ENCODE data around the gene RTEL1.

Gene RTEL1

DNA sequence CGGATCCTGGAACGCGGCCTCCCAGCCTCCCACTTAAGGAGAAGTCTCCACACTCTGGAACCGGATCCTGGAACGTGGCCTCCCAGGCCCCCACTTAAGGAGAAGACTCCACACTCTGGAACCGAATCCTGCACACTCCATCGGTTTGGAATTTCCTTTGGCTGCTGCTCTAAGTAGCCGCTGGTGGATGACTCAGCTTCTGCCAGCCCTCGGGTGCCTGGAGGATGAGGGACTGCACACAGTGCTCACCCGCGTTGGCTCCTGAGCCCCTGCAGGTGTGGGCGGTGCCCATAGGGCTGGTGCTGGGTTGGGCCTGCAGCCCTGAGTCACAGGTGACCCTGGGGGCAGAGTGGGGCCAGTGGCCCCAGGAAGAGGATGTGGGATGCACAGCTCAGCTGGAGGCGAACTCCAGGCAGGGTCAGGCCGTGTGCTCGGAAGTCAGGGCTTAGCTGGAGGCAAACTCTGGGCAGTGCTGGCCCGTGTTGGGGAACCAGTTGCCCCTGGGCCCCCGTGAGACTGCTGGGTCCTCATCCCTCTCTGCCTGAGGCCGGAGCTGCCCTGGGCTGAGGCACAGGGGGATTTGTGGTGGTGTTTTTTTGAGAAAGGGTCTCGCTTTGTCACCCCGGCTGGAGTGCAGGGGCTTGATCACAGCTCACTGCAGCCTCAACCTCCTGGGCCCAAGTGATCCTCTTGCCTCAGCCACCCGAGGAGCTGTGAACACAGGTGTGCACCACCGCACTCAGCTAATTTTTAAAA, 24.4 kb downstream of the RTEL1 start:
- Histone ChIP-seq H3K36me3 (ENCODE audit: insufficient read depth, low read length) (peaks cover 20% of the 10 kb centered on the region), H2AFZ (ENCODE audit: low read length) (no peak overlapping the region), H3K4me2 (ENCODE audit: low read length) (no peak overlapping the region), H3K9ac (ENCODE audit: low read length) (no peak overlapping the region), H3K27me3 (ENCODE audit: insufficient read depth, low read length) (no peaks in the 10 kb centered on the region), H3K4me3 (ENCODE audit: low read depth, low read length, poor library complexity, severe bottlenecking) (no peak overlapping the region), H3K4me1 (ENCODE audit: insufficient read depth, low read length, severe bottlenecking) (no peaks in the 10 kb centered on the region), H4K20me1 (ENCODE audit: insufficient read depth, low read length) (no peaks in the 10 kb centered on the region), H3K79me2 (ENCODE audit: insufficient read depth, low read length) (no peaks in the 10 kb centered on the region), H3F3A (ENCODE audit: insufficient read depth, low read length) (no peaks in the 10 kb centered on the region), H3K27ac (ENCODE audit: low read depth, low read length, poor library complexity, severe bottlenecking) (no peak overlapping the region), H3K9me3 (ENCODE audit: low read length) (no peaks in the 10 kb centered on the region), H3K9me2 (ENCODE audit: low read depth, low read length) (no peaks in the 10 kb centered on the region)
- no peak for TF ChIP-seq EZH2 (IDR thresholded peaks at IDR 0.05; ENCODE audit: borderline replicate concordance, low read length)
- TF ChIP-seq, protein P1, sequence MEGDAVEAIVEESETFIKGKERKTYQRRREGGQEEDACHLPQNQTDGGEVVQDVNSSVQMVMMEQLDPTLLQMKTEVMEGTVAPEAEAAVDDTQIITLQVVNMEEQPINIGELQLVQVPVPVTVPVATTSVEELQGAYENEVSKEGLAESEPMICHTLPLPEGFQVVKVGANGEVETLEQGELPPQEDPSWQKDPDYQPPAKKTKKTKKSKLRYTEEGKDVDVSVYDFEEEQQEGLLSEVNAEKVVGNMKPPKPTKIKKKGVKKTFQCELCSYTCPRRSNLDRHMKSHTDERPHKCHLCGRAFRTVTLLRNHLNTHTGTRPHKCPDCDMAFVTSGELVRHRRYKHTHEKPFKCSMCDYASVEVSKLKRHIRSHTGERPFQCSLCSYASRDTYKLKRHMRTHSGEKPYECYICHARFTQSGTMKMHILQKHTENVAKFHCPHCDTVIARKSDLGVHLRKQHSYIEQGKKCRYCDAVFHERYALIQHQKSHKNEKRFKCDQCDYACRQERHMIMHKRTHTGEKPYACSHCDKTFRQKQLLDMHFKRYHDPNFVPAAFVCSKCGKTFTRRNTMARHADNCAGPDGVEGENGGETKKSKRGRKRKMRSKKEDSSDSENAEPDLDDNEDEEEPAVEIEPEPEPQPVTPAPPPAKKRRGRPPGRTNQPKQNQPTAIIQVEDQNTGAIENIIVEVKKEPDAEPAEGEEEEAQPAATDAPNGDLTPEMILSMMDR (IDR thresholded peaks at IDR 0.05; ENCODE audit: low read length): no peak

DNA sequence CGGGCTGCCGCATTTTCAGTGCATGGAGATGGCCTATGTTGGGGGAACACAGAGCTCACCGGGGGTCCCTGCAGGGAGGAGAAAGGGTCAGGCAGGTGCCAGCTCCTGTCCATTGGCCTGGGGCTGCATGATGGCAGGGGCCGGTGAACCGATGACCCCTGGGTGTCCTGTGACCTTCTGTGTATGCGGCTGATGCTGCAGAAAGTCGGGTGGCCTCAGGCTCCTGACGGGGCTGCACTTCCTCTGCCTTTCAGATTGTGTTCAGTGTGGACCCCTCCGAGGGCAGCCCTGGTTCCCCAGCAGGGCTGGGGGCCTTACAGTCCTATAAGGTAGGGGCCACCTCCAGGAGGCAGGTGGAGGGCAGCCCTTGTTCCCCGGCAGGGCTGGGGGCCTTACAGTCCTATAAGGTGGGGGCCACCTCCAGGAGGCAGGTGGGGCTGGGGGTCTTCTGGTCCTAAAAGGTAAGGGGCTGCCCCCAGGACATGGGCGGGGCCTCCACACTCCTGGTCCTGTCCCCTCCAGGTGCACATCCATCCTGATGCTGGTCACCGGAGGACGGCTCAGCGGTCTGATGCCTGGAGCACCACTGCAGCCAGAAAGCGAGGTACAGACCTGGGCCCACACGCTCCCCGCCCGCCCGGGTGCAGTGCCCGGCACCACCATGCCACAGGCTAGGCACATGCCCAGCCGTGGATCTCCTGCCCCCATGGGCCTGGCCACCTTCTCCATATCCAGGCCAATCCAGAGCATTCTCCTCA, 27.3 kb downstream of the RTEL1 start:
- Histone ChIP-seq H3K4me2 (ENCODE audit: low read length) (no peak overlapping the region), H2AFZ (ENCODE audit: low read length) (no peak overlapping the region), H3K9me3 (ENCODE audit: low read length) (no peaks in the 10 kb centered on the region), H3K9me2 (ENCODE audit: low read depth, low read length) (no peaks in the 10 kb centered on the region), H3K79me2 (ENCODE audit: insufficient read depth, low read length) (no peaks in the 10 kb centered on the region), H3F3A (ENCODE audit: insufficient read depth, low read length) (no peaks in the 10 kb centered on the region), H3K27me3 (ENCODE audit: insufficient read depth, low read length) (no peaks in the 10 kb centered on the region; the same call in 1 of the 2 replicates), H3K27ac (ENCODE audit: low read depth, low read length, poor library complexity, severe bottlenecking) (no peak overlapping the region), H3K36me3 (ENCODE audit: insufficient read depth, low read length) (peaks cover 15% of the 10 kb centered on the region), H3K4me3 (ENCODE audit: low read depth, low read length, poor library complexity, severe bottlenecking) (no peak overlapping the region), H4K20me1 (ENCODE audit: insufficient read depth, low read length) (no peaks in the 10 kb centered on the region), H3K4me1 (ENCODE audit: insufficient read depth, low read length, severe bottlenecking) (no peaks in the 10 kb centered on the region), H3K9ac (ENCODE audit: low read length) (no peak overlapping the region)
- TF ChIP-seq, protein P1 (IDR thresholded peaks at IDR 0.05; ENCODE audit: low read length): no peak
- no peak for TF ChIP-seq EZH2 (IDR thresholded peaks at IDR 0.05; ENCODE audit: borderline replicate concordance, low read length)

DNA sequence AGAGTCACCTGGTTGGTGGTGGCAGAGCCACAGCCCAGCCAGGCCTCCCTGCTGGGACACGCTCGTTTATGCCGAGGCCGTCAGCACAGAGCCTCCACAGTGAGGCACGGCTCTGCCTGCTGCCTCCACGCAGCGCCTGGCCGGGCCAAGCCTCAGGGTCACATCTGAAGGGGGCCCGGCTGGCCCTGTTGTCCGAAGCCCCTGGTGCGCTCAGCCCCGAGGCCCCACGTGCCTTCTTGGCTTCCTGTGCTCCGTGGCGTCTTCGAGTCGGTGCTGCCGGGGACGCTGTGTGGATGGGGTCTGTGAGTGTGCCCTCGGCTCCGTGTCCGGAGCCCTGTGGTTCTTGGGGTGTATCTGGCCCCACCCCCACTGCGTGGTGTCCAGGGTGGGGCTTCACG, 28.0 kb downstream of the RTEL1 start:
- no peaks in the 10 kb centered on the region for H4K20me1 ChIP-seq (ENCODE audit: insufficient read depth, low read length)
- no peaks in the 10 kb centered on the region for H3K9me2 ChIP-seq (ENCODE audit: low read depth, low read length)
- peaks cover 15% of the 10 kb centered on the region for H3K36me3 ChIP-seq (ENCODE audit: insufficient read depth, low read length)
- TF ChIP-seq, protein P1 (IDR thresholded peaks at IDR 0.05; ENCODE audit: low read length): no peak
- no peak for TF ChIP-seq EZH2 (IDR thresholded peaks at IDR 0.05; ENCODE audit: borderline replicate concordance, low read length)
- H3K27ac ChIP-seq (ENCODE audit: low read depth, low read length, poor library complexity, severe bottlenecking): no peak overlapping the region
- no peak overlapping the region for H3K4me2 ChIP-seq (ENCODE audit: low read length)
- H3K9me3 ChIP-seq (ENCODE audit: low read length): no peaks in the 10 kb centered on the region
- H3F3A ChIP-seq (ENCODE audit: insufficient read depth, low read length): no peaks in the 10 kb centered on the region
- no peak overlapping the region for H3K4me3 ChIP-seq (ENCODE audit: low read depth, low read length, poor library complexity, severe bottlenecking)
- no peaks in the 10 kb centered on the region; the same call in 1 of the 2 replicates for H3K27me3 ChIP-seq (ENCODE audit: insufficient read depth, low read length)
- no peak overlapping the region for H2AFZ ChIP-seq (ENCODE audit: low read length)
- H3K4me1 ChIP-seq (ENCODE audit: insufficient read depth, low read length, severe bottlenecking): no peaks in the 10 kb centered on the region
- no peak overlapping the region for H3K9ac ChIP-seq (ENCODE audit: low read length)
- H3K79me2 ChIP-seq (ENCODE audit: insufficient read depth, low read length): no peaks in the 10 kb centered on the region
